Stomach (tissue), 4 donors: ENCODE measurements around the gene THUMPD3.

Experiments used
- EP300 ChIP-seq: sonication (generic); formaldehyde crosslinking; IDR thresholded peaks from one replicate; pipeline ENCODE4 v1.6.1; 2017; ENCODE audit warnings: antibody characterized with exemption
- POLR2A ChIP-seq, 4 donors: fragments of 450-650 bp; IDR thresholded peaks; one replicate each; pipeline ENCODE4 v1.6.1; 2016; ENCODE audit warnings: antibody characterized with exemption in 4 of 4, control low read depth in 2 of 4, mild to moderate bottlenecking in 1 of 4, moderate library complexity in 1 of 4
- POLR2AphosphoS5 ChIP-seq, 3 donors: sonication (generic); formaldehyde crosslinking; IDR thresholded peaks; one replicate each; pipeline ENCODE4 v1.6.1; 2016; ENCODE audit warnings: antibody characterized with exemption in 3 of 3
- TF ChIP-seq, protein P1 (sequence below), 7 experiments: fragments of 450-650 bp in 4 of 7; fragments of 200-600 bp in 3 of 7; sonication (generic) in 3 of 7; IDR thresholded peaks; one replicate each; pipeline ENCODE4 v1.5.1; 2016 to 2019; ENCODE audit warnings: antibody characterized with exemption in 7 of 7, control low read depth in 2 of 7, mild to moderate bottlenecking in 1 of 7

- peak in 2 of 4 donors; percentile 93 to 96 for TF ChIP-seq POLR2A (IDR thresholded peaks at IDR 0.05)
- TF ChIP-seq, protein P1, sequence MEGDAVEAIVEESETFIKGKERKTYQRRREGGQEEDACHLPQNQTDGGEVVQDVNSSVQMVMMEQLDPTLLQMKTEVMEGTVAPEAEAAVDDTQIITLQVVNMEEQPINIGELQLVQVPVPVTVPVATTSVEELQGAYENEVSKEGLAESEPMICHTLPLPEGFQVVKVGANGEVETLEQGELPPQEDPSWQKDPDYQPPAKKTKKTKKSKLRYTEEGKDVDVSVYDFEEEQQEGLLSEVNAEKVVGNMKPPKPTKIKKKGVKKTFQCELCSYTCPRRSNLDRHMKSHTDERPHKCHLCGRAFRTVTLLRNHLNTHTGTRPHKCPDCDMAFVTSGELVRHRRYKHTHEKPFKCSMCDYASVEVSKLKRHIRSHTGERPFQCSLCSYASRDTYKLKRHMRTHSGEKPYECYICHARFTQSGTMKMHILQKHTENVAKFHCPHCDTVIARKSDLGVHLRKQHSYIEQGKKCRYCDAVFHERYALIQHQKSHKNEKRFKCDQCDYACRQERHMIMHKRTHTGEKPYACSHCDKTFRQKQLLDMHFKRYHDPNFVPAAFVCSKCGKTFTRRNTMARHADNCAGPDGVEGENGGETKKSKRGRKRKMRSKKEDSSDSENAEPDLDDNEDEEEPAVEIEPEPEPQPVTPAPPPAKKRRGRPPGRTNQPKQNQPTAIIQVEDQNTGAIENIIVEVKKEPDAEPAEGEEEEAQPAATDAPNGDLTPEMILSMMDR (IDR thresholded peaks at IDR 0.05): no peak
- no peak for TF ChIP-seq EP300
- TF ChIP-seq POLR2AphosphoS5 (IDR thresholded peaks at IDR 0.05): peak; percentile 98 to 99 (median 98)
Measured at GRCh38 chr3:9397332-9397905, 34.6 kb downstream of the THUMPD3 start, which contains the start of gene SETD5.
